A172 (cell line): Measurements from ENCODE around the gene PI16. TPM values are rescaled to one million over a fixed set of nuclear protein-coding genes. Genes with fewer than 3 reads are reported as not detected.
"Not testable (repeated sequence)": the region's sequence is repeated elsewhere in the genome, so short reads cannot be mapped to it uniquely, and the experiment has no call there.

Experiments used
- DNase-seq: peaks from one replicate; pipeline ENCODE4 v3.0.0-alpha.2; 2015; ENCODE audit warnings: low spot score
- total RNA-seq: library from RNA; depleted of rRNA; stranded (reverse); fragments of >200 nt; shearing (Covaris generic); gene quantifications from 2 replicates; pipeline ENCODE4 v1.2.3, GENCODE V29; 2014

Gene PI16
- total RNA-seq, 1 experiment from 2014 or later = 0.74 TPM

DNA sequence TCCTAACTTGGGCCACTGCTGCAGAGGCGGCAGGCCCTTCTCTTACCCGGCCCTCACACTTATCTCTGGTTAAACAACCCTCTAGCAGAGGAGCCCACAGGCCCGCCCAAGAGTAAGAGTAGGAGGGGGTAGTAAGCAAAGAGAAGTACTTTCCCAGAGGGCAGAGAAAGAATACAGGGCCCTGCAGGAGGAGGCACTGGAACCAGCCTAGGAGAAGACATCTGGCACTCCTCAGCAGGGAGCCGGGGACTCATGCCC lies 21.4 kb downstream of the PI16 start:
- DNase-seq = no peak

DNA sequence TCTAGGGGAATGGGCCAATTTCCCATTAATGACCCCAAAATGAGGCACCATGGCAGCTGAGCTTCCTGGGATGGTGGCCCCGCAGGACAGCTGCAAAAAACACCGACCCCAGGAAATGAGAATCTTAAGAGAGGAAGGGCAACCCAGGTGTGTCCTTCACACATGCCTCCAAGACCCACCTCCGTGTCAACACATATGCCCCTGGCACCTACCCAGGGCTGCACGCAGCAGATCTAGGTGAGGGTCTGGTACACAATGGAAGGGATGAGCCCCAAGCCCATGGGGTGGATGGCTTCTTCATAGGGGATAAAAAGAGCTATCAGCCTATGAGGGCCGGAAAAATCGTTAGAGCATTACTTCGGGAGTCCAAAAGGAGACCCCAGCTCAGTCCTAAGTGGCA lies 22.0 kb downstream of the PI16 start:
- DNase-seq = no peak

DNA sequence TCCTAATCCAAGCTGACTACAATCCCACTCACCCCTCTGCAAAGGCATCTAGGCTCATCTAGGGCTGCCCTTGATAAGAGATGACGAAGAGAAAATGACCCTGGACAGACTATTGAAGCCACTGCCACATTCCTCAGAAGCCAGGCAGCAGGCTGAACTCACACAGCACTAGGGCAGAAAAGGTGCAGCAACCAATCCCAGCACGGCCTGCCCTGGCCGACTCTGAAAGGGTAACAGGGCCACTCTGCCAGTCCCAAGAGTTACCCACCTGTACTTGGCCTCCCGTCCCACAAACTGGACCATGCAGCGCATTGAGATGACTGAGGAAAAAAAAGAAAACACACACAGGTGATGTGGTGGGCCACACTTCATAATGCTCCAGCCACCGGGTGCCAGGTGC lies 22.4 kb downstream of the PI16 start:
- DNase-seq = no peak

DNA sequence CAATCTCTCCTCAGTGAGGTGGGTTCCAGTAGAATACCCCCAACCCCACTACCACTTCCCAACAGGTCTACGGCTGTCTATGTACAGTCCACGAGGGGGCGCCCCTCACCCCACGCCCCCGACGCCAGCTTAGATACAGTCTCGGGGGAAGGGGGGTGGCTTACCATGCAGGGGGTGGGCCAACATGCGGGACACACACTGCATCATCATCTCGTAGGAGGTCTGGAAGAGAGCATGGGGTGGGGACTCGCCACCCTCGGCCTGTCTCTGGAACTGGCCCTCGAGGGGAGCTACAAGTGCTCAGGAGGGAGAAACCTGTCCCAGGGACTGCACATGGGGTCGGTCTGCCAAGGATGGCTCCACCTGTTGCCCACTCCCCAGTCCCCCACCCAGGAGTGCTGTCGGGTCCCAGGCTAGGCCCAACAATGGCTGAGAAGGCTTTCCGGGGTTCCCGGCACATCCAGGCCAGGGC lies 23.0 kb downstream of the PI16 start:
- DNase-seq = no peak

DNA sequence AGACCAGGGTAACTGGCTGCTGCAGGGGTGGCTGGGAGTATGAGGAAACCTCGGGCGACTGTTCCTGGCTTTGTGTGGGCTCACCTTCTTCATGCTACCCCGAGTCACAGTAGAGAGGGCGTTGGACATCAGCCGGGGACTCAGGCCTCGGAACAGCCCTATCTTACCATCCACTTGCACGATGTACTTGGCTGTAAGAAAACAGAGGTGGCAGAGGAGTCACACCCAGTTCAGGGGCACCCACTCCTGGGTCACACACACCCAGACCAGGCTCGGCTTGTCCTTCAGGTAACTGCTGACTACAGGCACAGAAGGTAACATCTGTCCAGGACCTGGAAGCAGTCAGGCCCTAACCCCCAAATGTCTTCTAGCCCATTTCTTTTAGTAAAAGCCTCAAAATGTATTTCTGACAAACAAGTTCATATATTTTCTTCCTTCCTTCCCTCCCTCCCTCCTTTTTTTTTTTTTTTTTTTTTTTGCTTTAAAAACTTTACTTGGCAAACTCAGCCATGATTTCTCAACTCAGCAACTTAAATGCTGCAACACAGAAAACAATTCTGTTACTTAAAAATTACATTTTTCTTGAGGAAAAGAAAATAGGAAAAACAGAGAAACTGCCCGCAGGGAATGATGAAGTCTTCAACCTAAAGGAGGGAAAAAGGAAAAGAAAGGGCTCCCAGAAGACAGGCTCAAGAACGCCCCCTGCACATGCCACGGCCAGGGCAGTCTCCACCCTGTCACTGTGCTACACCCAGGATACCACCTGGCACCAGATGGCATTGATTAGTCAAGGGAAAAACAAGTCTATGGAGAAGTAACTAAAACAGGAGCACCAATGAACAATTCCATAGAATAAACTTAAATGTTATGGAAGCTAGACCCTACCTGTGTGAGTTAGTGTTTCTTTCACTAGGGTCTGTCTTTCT lies 24.1 kb downstream of the PI16 start:
- no peak for DNase-seq

DNA sequence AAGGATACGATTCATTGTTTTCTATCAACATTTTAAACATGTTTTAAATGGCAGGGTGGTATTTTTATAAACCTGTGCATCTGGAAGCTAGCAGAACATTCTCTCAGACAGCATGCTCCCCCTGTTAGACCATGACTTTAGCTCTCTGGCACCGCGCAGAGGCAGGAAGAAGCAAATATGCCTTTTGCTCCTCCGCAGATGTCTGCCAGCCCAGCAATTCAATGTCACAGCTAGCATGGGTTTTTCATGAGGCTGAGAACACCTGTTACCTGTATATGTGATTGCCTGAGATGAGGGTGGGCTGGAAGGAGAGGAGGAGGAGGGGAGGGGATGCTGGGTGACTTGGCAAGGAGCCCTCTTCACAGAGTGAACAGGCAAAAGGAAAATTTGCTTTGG lies 24.8 kb downstream of the PI16 start:
- DNase-seq = no peak

DNA sequence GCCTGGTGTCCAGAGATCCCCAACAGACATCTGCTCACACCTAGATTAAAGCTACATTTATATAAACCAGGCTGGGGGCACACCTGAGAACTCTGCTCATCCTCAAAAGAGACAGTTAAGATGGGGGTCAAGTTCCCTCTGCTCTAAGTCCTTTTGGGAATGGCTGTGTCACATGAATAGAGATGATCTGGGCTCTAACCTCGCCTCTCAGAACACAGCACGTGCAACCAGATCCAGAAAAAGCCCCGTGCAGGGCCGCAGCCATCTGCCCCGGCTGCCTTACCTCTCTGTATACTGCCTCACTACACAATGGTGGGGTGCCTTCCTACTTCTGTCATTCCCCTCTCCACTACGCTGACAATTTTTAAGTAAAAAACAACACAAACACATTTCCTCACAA lies 25.6 kb downstream of the PI16 start:
- DNase-seq = no peak

DNA sequence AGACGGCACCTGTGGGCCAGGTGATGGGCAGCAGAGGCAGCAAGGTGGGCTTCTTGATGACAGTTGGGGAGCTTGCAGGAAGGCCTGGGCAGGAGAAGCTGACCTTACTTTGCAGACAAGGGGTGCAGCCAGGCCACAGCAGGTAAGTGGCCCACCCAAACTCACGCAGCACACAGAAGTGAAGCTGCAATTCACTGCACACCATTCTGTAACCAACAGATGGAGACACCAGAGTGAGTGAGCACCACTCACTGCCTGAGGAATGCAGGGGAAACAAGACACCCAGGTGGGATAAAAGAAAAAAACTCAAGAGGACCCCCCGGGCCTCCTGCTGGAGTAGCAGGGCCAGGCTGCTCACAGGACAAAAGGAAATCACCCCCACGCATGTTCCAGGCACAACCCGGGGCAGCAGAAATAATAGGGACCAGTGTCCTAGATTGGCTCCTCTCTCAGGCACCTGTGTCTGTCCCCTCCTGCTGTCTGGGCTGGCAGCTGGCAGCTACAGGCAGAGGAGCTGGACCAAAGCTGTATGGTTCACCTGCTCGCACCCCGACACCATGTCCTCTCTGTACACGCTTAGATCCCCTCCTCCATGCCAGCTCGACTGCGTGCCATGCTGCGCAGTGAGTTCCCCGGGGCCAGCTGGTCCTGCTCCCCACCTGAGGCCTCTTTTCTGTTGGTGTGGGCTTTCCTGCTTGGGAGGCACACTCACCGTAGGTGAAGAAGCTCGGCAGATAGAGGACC lies 26.5 kb downstream of the PI16 start:
- no peak for DNase-seq

DNA sequence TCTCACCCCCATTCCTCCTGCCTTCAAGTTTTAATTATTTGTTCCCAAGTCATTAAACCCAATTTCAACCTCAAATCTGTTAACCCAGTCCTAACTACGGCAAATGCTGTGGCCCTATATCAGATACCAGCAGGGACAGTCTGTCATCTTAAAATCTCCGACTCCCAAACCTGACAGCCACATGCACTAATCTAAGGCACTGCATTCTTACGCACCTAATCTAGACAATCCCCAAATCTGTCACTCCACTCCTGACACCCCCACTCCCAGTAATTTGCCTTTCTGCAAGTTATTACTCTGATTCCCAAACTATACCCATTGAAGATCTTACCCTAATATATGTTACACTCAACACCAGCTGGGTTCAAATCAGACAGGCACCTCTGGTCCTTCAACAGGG lies 29.0 kb downstream of the PI16 start:
- DNase-seq = no peak

DNA sequence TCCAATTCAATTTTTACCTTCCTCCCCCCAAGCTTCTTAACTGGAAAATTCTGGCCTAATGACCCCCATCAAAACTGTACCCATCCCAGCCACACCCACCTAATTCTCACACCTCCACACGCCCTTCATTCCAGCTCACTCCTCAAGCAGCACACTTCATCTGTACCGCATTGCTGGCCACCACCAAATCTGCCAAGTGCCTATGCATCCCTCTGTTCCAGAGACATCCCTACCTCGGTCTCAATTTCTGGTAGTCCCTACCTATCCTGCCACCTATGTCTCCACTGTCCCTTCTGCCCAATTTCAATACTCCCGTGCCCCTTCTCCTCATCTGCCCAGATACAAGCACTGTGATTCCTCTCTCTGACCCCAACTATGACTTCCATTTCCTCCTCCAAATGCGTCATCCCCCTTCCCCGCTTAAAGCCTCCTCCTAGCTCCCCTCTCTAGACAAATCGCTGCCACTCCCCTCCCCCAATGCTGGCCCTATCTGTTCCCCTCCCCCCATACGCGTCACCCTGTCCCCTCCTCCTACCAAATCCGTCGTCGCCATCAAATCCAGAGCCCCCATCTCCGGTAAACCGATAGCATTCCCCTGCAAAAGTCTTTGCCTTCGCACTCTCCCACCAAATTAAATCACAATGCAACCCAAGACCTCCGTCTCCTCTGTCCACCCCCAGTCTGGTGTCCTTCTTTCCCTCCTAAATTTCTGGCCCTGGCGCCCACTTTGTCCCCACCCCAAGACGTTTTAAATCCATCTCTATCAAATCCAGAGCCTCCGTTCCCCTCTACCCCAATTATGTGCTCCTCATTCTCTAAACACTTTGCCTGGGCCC lies 30.3 kb downstream of the PI16 start:
- peak; percentile 55 for DNase-seq

DNA sequence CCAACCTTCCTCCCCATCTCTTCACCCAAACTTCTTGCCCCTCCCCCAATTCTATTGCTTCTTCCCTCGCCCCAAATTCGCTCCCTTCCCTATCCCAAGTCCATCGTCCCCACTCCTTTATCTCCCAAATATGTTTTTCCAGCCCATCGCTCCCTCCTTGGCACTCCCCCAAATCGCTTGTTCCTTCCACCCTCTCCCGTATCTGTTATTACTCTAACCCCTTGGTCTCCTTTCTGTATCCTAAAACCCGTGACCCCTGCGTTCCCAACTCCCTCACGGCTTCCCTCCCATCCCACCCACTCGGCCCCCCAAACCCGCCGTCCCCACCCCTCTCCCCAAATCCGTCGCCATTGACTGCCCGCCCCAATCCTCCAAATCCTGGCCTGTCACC lies 30.9 kb downstream of the PI16 start:
- DNase-seq = no peak

DNA sequence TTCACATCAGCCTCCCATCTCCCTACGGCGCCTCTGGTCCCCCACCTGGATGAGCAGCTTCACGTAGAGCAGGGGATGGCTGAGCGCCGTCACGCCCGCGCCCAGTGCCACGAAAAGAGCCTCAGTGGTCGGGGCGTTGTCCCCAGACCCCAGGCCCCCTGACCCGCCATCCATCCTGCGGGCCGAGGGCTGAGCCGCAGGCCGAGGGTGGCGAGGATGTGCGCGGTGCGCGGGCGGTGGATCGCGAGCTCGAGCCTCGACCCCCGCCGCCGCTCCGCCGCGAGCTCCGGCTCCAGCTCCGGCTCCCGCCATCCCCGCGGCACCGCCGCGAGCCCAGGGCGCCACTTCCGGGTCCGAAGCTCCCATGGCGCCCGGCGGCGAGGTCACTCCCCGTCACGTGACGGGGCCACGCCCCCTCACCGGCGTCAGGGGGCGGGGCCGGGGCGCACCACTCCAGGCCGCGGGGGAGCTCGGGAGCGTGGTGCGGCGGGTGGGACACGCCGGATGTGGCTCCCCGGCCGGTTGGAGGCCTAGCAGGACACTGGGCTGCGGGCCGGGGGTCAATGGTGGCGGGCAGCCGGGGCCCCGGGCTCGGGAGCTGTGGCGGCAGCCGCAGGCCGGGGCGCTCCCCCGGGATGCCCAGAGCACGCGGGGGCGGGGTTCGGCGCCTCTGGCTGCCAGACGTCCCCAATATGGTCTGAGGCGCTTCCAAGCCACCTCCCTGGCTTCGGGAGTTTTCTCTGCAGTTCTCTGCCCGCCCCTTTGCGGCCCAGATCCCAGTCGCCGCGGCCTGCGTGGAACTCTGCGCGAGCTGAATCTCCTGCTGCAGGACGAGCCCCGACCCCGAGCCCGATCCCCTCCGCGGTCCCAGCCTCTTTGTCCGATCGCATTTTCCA lies 31.5 kb downstream of the PI16 start, which contains the start of gene MTCH1:
MTCH1 (minus strand) TSS at position 389 of the 896 bp plus-strand sequence; CDS start at position 366, 23 bp downstream.
- DNase-seq = peak; percentile 63

DNA sequence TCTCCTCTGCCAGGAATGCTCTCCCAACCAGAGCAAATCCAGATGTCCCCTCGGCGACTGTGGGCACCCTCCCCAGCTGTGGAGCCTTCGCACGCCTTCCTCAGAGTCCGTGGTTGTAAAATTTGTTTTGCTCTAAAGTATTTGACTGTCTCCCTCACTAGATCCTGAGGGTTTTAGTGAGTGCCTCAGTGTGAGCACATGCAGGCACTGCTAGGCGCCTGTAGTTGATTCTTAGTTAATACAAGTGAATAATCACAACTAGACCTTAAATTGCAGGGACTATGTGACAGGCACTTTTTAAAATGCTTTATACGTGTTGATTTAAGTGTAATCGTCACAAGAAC lies 32.1 kb downstream of the PI16 start:
- DNase-seq = no peak

DNA sequence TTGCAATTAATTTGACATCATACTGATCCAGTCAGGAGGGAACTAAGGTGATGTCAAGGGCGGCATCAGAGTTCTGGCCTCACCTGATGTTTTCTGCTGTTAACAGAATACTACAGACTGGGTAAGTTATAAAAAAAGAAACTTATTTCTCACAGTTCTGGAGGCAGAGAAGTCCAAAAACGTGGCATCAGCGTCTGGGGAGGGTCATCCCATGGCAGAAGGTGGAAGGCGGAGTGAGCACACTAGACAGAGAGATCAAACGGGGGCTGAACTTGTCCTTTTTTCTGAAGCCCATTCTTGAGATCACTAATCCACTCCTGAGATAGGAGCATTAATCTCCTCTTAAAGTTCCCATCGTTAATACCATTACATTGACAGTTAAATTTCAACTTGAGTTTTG lies 34.7 kb downstream of the PI16 start:
- no peak for DNase-seq

DNA sequence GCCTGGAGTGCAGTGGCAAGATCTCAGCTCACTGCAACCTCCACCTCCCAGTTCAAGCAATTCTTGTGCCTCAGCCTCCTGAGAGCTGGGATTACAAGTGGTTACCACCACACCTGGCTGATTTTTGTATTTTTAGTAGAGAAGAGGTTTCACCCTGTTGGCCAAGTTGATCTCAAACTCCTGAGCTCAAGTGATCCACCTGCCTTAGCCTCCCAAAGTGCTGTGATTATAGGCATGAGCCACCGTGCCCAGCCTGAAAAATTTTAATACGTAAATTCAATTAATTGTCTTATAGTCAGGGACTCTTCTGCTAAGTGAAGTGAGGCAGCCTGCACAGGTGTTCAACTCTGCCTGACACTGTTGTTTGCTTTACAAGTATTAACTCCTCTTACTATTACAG lies 35.9 kb downstream of the PI16 start:
- not testable (repeated sequence) for DNase-seq

DNA sequence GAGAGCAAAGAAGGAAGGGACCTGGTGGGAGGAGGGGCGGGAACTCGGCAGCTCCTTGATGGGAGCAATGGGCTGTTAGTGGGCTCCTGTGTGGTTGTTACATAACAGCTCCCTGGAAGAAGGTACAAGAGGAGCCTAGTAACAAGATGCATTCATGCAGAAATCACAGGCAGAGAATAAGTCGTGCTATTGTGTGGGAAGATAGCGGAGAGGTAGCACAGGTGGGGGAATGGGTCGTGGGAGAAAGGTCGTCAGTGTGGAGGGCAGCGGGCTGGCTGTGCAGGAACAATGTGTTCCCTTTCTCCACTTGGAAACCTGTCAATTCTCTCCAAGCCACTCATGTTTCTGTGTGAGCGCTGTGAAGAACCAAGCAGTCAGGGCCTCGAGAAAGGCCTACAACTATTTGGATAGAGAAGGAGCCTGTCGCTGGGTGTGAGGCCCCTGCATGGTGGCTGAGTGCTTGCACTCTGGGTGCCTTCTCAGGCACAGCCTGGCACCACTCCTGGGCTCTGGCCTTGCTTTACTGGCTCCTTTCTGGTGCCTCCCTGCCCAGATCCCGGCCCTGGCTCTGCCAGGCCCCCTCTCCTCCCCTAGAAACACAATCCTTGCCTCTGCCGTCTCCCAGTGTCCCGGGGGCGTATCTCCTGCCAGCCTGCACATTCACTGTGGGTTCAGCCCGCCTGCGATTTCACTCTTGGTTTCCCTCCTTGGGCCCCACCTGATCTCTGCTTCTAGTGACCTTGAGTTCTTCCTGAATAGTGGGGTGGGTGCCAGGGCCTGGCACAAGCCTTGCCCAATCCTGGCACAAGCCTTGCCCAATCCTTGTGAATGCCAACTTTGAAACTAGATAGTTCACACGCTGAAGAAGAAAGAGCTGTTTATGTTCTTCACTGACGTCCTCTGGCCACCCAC lies 43.5 kb downstream of the PI16 start:
- DNase-seq = no peak

DNA sequence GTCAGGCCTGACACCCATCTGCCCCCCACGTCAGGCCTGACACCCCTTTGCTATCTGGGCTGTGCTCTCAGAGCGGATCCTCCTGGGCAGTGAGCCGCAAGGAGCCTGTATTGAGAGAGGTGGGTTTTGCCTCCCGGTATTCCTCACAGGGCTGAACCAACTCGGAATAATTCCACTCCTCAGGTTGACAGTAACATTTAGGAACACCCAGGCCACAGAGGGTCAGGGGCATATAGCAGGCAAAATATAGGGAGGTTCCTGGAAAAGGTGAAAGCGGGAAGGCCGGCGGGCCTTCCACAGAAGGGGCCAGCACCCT lies 44.1 kb downstream of the PI16 start:
- no peak for DNase-seq

DNA sequence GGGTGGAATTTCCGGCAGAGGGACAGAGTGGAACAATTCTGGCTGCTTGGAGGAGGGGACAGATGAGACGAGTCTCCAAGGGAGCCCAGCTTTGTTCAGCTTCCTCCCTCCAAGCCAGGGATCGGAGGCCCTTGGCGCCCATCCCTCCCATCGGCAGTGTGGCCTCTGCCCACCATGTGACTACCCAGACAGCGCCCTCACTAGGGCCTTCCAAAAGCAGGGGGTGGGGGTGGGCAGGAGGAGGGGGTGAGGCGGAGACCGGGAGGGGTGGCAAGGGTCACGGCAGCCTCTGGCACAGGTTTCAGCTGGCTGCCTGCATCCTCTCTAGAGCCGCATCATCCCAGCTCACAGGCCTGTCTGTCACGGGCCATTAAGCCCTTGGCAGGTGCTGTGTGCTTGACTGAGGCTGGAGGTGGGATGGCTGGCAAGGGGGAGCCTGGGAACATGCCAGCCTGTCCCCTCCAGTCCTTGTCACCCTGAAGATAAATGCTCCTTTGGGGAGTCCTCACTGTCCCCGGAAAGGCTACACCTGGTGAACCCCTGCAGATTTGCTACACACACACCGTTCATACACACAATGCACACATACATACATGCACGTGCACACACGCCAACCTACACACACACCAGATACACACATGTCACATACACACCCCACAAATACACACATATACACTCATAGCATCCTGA lies 44.7 kb downstream of the PI16 start:
- DNase-seq = no peak

DNA sequence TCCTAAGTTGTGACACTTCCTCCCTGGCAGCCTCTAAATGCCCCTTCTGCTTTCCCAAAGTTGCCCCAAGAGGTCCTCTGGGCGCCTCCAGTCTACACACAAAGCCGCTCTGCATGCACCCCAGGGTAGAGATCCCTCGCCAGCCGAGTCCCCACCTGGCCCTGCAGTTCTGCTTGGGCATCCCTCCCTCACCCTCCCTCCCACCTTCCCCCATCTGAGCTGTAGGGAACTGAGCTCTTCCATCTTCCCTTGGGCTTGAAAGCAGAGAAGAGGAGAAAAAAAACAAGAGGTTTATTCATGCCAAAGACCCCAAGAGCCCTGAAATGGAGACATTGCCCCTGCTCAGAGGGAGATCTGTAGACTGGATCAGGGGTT lies 45.2 kb downstream of the PI16 start:
- DNase-seq = no peak
